Fibroblast of skin of left biceps (primary cell): ENCODE data around the gene TPSG1.
"Not testable (repeated sequence)": the region's sequence is repeated elsewhere in the genome, so short reads cannot be mapped to it uniquely, and the experiment has no call there.

Source experiments
- DNase-seq, 2 experiments: peaks; one replicate each; pipeline ENCODE4 v3.0.0-alpha.2; 2013; ENCODE audit warnings: low read depth in 2 of 2

Gene TPSG1

DNA sequence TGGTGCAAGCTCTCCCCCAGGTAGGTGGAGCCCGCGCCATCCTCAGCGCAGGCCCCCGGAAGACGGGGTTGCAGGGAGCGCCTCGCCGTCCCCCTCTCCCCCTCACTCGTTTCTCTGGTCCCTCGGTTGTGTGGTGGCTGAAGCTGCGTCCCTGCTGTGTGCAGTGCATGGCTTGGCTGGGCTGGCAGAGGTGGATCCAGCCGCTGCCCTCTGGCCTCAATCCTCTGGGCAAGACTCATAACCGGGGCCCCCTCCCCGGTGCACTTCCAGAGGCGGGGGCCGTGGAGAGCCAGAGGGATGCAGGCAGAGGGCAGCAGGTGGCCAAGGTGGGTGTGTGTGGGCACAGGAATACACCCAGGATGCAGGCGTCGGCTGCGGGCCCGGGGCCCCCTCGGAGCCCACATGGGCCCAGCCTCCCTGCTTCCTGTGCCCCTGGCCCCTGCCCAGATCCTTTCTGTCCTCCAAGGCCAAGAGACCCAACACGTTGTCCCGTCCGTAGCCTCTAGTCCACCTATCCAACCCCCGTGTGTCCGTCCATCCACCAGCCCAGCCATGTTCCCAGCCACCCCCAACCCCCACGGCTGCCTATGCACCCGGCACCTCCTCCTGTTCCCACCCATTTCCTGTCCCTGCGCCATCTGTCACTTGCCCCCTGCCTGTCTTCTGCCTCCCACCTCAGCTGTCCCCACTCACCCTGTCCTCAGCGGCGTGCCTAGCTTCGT is 9.3 kb downstream of the TPSG1 start:
- DNase-seq = no peak

DNA sequence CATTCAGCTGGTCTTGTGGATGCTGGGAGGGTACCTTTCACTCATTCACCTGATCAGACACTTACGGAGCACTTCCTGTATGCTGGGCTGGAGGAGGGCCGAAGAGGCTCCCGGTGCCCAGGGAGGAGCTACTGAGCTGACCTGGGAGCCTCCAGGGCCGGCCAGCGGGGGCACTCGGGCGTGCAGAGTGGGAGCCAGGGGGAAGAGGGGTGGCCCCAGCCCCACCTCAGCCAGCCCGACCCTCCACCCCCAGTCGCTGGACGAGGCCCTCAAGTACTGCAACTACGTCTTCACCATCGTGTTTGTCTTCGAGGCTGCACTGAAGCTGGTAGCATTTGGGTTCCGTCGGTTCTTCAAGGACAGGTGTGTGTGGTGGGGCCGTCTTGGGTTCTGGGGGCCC is 10.3 kb downstream of the TPSG1 start:
- DNase-seq = no peak

DNA sequence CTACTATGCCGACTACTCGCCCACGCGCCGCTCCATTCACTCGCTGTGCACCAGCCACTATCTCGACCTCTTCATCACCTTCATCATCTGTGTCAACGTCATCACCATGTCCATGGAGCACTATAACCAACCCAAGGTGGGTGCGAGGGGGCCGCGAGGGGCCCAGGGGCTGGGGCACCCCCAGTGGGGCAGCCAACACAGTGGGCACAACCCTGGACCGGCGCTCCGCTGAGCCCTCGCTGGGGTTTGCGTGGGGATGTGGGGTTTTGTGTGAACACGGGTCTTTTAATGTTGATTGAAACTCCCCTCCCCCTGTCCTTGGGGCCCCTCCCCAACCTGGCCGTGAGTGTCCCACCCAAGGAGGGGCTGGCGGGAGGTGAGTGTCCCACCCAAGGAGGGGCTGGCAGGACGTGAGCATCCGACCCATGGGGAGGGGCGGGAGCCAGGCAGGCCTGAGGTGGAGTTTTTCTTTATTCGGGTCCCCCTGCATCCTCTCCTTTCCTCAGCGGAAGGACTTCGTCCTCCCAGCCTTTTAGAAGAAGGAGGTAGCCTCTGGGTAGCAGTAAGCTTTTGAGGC is 11.2 kb downstream of the TPSG1 start:
- no peak for DNase-seq

DNA sequence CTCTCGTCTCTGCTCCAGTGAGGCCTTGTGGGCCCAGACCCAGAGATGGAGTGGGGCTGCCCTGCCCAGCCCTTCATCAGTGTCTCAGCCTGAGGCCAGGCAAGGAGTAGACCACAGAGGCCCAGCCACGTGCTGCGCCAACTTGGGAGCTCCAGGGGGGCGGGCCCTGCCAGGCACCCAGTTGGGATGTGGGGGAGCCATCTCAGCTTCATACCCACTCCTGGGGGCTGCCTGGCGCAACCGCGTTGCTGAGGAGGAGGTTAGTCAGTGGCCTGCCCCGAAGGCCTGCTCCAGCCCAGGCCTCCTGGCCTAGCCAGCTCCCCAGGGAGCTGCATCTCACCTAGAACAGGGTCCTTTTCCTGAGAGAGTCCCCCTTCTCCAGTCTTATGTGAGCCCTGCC is 11.8 kb downstream of the TPSG1 start:
- DNase-seq = no peak

DNA sequence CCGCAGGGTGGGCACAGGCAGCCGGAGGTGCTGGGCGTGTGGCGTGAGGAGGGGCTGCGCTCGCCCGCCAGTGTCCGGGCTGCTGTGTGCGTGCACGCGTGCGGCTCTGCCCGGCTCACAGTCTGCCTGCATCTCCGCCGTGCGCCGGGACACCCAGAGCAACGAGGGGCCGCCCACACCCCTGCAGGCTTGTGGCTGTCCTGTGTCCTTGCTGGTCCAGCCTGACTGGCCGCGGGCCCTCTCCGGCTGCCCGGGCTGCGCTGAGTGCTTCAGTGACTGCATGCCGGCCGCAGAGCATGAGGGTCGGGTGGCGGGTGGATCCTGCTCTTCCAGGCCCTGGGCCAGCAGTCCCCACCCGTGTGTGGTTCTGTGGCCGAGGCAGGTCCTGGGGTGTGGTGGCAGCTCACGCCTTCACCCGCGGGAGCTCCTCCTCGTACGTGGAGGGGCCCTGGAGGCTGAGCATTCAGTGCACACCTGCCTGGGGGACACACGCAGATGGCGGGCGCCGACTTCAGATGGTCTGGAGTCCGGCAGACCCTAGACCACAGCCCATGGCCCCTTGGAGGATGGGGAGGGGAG is 12.4 kb downstream of the TPSG1 start:
- no peak for DNase-seq

DNA sequence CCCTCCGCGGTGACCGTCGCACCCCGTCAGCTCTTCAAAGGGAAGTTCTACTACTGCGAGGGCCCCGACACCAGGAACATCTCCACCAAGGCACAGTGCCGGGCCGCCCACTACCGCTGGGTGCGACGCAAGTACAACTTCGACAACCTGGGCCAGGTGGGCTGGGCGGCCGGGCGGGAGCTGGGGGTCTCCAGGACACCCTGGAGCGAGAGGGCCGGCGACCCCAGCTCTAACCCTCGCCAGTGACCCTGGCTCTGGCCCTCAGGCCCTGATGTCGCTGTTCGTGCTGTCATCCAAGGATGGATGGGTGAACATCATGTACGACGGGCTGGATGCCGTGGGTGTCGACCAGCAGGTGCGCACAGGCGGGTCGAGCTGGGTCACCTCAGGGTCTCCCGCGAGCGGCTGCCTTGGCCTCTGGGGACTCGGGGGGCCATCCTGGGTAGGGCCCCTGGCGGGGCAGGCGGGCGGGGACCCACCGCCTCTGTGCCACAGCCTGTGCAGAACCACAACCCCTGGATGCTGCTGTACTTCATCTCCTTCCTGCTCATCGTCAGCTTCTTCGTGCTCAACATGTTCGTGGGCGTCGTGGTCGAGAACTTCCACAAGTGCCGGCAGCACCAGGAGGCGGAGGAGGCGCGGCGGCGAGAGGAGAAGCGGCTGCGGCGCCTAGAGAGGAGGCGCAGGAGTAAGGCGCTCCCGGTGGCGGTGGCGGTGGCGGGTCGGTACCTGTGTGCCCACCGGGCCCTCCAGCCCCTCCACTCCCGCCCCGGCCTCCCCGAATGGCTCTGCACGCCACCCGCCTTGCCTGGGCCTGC is 13.4 kb downstream of the TPSG1 start:
- DNase-seq = no peak

DNA sequence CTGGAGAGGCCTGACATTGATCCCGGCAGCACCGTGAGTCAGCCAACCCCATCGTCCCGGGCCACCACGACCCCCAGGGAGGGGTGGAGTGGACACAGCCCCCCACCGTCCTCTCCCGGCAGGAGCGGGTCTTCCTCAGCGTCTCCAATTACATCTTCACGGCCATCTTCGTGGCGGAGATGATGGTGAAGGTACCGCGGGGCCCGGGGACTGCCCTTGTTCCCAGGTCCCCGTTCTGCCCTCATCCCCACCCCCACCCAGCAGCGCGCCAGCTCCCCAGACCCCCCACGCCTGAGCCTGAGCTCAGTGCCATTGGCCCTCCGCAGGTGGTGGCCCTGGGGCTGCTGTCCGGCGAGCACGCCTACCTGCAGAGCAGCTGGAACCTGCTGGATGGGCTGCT is 14.6 kb downstream of the TPSG1 start:
- DNase-seq = no peak

DNA sequence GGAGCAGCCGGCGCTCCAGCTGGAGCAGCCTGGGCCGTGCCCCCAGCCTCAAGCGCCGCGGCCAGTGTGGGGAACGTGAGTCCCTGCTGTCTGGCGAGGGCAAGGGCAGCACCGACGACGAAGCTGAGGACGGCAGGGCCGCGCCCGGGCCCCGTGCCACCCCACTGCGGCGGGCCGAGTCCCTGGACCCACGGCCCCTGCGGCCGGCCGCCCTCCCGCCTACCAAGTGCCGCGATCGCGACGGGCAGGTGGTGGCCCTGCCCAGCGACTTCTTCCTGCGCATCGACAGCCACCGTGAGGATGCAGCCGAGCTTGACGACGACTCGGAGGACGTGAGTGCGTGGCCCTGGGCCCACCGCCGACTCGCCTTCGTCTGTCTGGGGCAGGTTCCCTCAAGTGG is 16.0 kb downstream of the TPSG1 start:
- no peak for DNase-seq

DNA sequence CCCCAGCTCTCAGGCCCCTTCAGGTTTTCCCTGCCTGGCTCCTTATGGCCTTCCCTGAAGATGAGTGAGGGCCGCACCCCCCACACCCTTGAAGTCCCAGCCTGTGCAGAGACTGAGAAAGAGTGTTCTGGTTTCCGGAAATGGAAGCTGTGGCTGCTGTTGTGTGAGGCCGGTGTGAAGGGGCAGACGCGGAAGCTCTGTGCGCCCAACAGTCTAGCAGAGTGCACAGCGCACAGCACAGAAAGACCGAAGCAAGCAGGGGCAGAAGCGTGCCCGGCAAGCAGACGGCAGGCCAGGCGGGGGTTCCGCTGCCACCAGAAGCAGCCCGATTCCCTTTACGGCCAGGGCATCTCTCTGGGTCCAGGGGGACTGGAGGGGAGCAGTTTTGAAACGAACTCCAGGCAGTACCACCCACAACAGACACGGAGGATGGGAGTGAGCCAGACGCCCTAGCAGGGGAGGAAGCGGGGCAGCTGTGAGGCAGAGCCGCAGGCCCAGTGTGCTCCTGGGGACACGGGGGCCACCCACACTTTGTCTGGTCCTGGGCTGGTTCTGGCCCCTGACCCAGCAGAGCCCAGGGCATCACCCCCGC is 16.7 kb downstream of the TPSG1 start:
- DNase-seq = no peak

DNA sequence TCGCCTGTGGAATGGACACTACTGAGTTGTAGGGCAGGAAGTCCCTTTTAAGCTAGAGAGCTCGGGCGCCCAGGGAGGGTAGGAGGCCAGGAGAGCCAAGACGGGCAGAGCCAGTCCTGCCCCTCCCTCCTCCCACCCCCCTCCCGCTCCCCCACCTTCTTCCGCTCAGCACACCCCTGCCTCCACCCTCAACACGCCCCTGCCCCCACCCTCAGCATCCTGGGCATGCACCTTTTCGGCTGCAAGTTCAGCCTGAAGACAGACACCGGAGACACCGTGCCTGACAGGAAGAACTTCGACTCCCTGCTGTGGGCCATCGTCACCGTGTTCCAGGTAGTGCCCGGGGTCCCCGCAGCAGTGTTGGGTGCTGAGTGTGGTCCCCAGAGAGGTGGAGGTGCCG is 18.3 kb downstream of the TPSG1 start:
- DNase-seq = no peak

DNA sequence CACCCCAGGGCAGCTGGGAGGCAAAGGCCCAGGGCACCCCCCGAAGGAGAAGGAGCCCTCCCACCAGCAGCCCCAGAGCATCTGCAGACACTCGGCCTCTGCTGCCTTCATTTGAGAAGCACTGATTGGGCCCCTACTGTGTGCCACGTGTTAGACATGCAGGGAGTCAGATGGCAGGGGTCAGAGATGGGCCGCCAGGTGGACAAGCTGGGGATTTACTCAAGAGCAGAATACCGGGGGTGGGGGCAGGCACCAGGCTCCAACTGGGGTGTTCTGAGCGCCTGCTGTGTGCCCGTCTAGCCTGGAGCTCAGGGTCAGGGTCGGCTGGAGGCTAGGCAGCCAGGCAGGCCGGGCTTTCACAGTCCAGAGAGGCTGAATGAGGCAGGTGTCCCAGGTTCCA is 18.7 kb downstream of the TPSG1 start:
- no peak for DNase-seq

DNA sequence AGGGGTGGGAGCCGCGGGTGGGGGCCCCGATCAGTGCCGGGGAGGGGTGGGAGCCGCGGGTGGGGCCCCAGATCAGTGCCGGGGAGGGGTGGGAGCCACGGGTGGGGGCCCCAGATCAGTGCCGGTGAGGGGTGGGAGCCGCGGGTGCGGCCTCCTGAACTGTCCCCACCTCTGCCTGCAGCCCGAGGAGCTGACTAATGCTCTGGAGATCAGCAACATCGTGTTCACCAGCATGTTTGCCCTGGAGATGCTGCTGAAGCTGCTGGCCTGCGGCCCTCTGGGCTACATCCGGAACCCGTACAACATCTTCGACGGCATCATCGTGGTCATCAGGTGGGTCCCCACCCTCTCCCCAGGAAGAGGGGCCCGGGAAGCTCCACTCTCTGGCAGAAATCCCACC is 20.1 kb downstream of the TPSG1 start:
- no peak for DNase-seq

DNA sequence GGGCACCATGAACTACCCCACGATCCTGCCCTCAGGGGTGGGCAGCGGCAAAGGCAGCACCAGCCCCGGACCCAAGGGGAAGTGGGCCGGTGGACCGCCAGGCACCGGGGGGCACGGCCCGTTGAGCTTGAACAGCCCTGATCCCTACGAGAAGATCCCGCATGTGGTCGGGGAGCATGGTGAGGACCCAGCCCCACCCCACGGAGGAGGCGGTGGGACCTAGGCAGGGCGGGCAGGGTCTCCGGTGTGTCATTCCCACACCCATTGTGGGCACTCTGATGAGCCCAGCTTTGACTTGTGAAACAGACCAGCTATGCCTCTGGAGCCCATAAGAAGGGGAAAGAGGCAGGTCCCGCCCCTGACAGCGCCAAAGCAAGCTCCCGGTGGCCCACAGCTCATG is 22.8 kb downstream of the TPSG1 start:
- DNase-seq = no peak

DNA sequence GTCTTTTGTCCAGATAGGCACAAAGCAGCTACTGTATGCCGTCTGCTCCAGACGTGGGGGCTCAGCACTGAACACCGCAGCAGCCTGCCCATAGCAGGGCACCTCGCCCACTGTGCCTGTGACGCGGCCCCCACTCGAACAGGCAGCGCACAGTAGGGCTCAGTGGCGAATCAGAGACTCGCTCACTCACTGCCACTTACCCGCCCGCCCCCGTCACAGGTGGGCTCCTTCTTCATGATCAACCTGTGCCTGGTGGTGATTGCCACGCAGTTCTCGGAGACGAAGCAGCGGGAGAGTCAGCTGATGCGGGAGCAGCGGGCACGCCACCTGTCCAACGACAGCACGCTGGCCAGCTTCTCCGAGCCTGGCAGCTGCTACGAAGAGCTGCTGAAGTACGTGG is 23.6 kb downstream of the TPSG1 start:
- DNase-seq = no peak

DNA sequence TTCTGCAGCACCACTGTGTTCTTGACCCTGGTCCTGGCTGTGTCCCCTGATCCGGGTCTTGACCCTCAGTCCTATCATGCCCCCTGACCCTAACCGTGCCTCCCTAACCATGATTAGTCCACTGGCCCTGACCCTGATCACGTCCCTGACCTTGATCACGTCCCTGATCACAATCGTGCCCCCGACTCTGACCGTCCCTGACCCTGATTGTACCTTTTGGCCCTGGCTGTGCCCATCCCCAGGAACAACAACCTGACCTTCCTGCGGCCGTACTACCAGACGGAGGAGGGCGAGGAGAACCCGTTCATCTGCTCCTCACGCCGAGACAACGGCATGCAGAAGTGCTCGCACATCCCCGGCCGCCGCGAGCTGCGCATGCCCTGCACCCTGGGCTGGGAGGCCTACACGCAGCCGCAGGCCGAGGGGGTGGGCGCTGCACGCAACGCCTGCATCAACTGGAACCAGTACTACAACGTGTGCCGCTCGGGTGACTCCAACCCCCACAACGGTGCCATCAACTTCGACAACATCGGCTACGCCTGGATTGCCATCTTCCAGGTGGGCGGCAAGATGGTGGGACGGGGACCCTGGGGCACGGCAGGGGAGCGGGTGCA is 24.9 kb downstream of the TPSG1 start:
- no peak for DNase-seq

DNA sequence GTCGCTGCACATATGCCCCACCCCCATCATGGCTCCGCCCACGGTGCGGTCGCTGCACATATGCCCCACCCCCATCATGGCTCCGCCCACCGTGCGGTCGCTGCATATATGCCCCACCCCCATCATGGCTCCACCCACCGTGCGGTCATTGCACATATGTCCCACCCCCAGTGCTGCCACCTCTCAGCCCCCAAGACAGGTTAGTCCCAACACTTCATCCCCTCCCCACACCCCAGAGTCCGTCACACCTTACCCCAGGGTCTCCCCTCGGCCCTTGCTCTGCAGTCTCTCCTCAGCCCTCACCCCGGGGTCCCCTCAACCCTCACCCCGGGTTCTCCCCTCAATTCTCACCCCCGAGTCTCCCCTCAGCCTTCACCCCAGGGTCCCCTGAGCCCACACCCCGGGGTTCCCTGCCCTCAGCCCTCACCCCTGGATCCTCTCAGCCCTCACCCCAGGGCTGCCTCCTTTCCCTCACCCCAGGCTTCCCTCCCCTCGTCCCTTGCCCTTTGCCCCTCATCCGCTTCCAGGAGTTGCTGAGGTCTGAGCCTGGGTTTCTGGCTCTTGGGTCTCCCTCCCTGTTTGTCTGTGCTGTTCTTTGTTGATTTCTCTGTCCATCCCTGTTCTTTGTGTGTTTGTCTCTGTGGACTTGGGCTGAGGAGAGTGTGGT is 25.6 kb downstream of the TPSG1 start:
- no peak for DNase-seq

DNA sequence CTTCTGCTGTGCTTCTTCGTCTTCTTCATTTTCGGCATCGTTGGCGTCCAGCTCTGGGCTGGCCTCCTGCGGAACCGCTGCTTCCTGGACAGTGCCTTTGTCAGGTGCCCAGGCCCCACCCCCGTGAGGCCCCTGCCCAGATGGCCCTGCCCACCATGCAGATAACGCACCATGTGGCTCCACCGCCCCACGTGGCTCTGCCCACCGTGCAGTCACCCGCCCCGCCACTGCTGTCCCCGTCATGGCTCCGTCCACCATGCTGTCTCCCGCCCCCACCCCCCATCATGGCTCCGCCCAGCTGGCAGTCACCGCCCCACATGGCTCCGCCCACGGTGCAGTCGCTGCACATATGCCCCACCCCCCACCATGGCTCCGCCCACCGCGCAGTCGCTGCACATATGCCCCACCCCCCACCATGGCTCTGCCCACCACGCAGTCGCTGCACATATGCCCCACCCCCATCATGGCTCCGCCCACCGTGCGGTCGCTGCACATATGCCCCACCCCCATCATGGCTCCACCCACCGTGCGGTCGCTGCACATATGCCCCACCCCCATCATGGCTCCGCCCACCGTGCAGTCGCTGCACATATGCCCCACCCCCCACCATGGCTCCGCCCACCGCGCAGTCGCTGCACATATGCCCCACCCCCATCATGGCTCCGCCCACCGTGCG is 26.3 kb downstream of the TPSG1 start:
- DNase-seq = not testable (repeated sequence)

DNA sequence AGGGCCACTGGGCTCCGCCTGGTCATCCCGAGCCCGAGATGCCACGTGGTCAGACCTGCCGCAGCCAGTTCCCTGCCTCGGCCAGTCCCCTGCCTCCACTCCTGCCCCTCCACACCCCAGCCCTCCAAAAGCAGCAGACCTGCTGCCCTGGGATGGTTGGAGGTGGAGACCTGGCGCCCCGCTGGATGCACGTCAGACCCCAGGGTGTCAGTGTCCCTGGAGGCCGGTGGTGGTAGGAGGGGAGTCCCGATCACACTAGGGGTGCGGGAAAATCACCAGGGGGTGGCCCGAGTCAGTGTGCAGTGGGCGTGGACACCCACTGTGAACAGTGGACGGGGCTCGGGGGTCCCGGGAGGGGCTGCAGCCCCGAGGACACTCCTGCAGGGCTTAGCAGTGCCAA is 26.9 kb downstream of the TPSG1 start:
- no peak for DNase-seq

DNA sequence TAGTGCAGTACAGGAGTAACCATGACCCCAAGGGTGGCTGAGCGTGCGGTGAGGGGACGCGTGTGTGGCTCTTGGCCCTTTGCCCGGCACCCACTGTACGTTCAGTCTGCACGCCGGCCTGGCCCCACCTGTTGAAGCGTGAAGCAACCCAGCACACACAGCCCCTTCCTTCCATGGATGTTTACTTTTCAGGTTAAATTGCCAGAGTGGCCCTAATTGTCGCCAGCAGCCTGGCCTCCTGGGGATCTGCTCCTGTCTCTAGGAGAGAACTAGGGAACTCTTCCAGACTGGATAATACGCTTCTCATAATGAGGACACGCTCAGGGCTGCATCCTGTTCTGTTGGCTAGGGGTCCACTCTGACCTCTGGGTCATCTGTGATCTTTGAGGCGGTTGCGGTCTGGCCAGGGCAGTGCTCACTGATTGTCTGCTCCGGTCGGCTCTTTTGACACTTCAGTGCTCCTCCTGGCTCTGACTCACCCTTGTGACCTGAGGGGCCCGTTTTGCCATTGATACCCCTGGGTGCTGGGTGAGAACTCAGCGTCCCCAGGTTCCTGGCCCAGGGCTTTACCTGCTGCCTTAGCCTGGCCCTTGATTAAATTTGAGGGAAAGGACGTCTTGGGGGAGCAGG is 27.7 kb downstream of the TPSG1 start:
- DNase-seq = no peak

DNA sequence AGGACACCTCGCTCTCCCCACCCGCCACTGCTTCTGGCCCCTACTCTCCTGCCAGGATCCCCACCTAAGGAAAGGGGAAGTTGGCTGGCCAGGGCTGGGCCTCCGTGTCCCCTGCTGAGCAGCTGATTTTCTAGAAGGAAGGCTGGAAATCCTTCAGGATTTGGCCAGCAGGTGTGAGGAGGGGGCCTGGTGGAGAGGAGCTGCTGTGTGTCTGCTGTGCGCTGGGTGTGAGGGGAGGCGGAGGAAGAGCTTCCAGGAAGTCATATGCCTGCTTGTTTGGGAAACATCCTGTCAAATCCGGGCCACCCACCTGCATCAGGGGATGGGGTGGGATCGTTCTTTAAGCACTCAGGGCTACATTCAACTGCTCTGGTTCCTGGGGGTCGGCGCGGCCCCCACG is 28.6 kb downstream of the TPSG1 start:
- no peak for DNase-seq

DNA sequence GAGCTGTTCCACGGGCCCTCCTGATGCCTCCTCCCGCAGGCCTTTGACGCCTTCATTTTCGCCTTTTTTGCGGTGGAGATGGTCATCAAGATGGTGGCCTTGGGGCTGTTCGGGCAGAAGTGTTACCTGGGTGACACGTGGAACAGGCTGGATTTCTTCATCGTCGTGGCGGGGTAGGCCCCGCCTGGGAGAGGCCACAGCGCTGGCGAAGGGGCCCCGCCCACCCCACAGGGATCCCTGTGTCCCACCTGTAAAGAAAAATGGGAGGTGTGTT is 29.7 kb downstream of the TPSG1 start:
- no peak for DNase-seq
